IMR-90 (cell line): ENCODE measurements around the gene STAG1.

Experiments used
- CEBPB ChIP-seq: IDR thresholded peaks from 2 replicates; pipeline ENCODE4 v1.6.1; 2012; ENCODE audit warnings: low read depth, low read length, improper control_type of control experiment
- NFE2L2 ChIP-seq: fragments of 150-350 bp; IDR thresholded peaks from 2 replicates; pipeline ENCODE4 v1.6.1; 2016; ENCODE audit warnings: low read depth, mild to moderate bottlenecking, low read length
- POLR2A ChIP-seq: IDR thresholded peaks from 2 replicates; pipeline ENCODE4 v1.6.1; 2012; ENCODE audit warnings: mild to moderate bottlenecking, low read depth, low read length
- RCOR1 ChIP-seq: IDR thresholded peaks from 2 replicates; pipeline ENCODE4 v1.6.1; 2012; ENCODE audit warnings: mild to moderate bottlenecking, low read length, improper control_type of control experiment; ENCODE audit not compliant: insufficient replicate concordance
- RFX5 ChIP-seq: IDR thresholded peaks from 2 replicates; pipeline ENCODE4 v1.8.0; 2012; ENCODE audit warnings: low read depth, mild to moderate bottlenecking, low read length, moderate library complexity
- SMC3 ChIP-seq: fragments of 150-350 bp; IDR thresholded peaks from 2 replicates; pipeline ENCODE4 v1.6.1; 2016; ENCODE audit warnings: low read depth, mild to moderate bottlenecking, antibody characterized with exemption, low read length, moderate library complexity
- TF ChIP-seq, protein P1 (sequence below): conservative IDR thresholded peaks from 2 replicates; pipeline ENCODE4 v1.5.1; 2012; ENCODE audit warnings: mild to moderate bottlenecking, low read depth, low read length, improper control_type of control experiment
- TF ChIP-seq, protein P2 (sequence below): fragments of 150-350 bp; IDR thresholded peaks from 2 replicates; pipeline ENCODE4 v1.6.1; 2016; ENCODE audit warnings: low read depth, mild to moderate bottlenecking, low read length, moderate library complexity, borderline replicate concordance

DNA sequence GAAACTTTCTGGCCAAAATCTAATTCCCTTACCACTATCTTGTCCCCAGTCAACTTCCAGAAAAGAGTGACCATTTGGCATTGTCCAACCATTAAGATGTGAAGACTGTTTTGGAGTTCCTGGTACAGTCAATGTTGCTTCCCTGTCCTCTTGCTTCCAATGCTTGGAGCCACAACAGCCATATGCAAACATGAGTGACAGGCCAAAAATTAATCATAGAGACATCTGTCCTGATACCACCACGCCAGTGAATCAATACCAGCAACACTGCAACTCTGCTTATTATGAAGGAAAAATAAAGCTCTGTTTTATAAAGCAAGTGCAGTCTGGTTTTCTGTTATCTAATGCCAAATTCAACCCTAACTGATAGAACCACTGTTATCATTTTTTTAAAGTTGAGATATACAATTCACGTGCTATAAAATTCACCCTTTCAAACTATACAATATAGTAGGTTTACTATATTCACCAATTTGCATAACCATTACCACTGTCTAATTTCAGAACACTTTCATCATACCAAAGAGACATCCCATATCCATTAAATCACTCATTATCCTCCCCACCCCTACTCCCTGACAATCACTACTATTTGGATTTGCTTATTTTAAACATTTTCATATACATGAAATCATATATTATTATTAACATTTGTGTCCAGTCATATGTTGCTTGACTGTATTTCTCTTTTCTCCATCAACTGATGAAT lies 76.9 kb downstream of the STAG1 start:
- TF ChIP-seq CEBPB (no peak), RFX5 (no peak), RCOR1 (no peak), SMC3 (no peak), POLR2A (no peak), NFE2L2 (no peak)
- TF ChIP-seq, protein P1, sequence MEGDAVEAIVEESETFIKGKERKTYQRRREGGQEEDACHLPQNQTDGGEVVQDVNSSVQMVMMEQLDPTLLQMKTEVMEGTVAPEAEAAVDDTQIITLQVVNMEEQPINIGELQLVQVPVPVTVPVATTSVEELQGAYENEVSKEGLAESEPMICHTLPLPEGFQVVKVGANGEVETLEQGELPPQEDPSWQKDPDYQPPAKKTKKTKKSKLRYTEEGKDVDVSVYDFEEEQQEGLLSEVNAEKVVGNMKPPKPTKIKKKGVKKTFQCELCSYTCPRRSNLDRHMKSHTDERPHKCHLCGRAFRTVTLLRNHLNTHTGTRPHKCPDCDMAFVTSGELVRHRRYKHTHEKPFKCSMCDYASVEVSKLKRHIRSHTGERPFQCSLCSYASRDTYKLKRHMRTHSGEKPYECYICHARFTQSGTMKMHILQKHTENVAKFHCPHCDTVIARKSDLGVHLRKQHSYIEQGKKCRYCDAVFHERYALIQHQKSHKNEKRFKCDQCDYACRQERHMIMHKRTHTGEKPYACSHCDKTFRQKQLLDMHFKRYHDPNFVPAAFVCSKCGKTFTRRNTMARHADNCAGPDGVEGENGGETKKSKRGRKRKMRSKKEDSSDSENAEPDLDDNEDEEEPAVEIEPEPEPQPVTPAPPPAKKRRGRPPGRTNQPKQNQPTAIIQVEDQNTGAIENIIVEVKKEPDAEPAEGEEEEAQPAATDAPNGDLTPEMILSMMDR: no peak
- TF ChIP-seq, protein P2, sequence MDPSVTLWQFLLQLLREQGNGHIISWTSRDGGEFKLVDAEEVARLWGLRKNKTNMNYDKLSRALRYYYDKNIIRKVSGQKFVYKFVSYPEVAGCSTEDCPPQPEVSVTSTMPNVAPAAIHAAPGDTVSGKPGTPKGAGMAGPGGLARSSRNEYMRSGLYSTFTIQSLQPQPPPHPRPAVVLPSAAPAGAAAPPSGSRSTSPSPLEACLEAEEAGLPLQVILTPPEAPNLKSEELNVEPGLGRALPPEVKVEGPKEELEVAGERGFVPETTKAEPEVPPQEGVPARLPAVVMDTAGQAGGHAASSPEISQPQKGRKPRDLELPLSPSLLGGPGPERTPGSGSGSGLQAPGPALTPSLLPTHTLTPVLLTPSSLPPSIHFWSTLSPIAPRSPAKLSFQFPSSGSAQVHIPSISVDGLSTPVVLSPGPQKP: no peak
